Measurements from ENCODE around the gene RALGAPA2. TPM values are rescaled to one million over a fixed set of nuclear protein-coding genes. Genes with fewer than 3 reads are reported as not detected.

The RALGAPA2 gene
- total and polyA plus RNA-seq, 2 of the 13 experiments (the other 11 are each of a cell fraction or from before 2014, with no cell fraction given) = 13.8 to 17.7 TPM

DNA sequence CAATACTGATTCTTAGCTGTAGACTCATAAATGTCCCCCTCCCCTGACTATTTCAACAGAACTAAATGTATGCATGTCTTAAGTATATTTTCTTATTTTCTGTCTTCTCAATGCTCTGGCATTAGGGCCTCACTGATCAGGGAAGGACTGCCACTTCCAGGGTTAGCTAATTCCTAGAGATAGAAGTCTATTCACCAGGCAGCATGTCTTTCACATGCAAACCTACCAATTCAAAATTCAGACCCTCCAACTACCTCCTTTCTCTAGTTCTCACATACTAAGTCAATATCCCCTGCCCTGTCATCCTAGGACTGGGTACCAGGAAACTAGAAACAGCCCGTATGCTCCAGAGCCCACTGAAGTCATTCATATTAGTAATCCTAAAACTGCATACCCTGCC, 132.3 kb downstream of the RALGAPA2 start:
- Histone ChIP-seq H3K4me2 (ENCODE audit: low read depth, low read length) (no peak overlapping the region), H3K79me2 (ENCODE audit: insufficient read depth, low read length) (no peaks in the 10 kb centered on the region), H3K4me1 (ENCODE audit: insufficient read depth, low read length) (peaks cover 7% of the 10 kb centered on the region), H3K36me3 (replicated peaks in 1 of 2; ENCODE audit: control insufficient read depth in 1 of 2, insufficient read depth in 2 of 2, low read length in 2 of 2) (peaks cover 11 to 23% of the 10 kb centered on the region in 2 experiments), H3K9ac (ENCODE audit: insufficient read depth, low read depth, low read length) (no peak overlapping the region), H2AFZ (ENCODE audit: low read length) (no peak overlapping the region), H3K27ac (ENCODE audit: extremely low read length, insufficient read depth, low read length) (no peak overlapping the region), H3K9me3 (ENCODE audit: low read length) (no peaks in the 10 kb centered on the region), H4K20me1 (ENCODE audit: insufficient read depth, low read length) (no peaks in the 10 kb centered on the region), H3K4me3 (replicated peaks in 1 of 3; ENCODE audit: insufficient read depth in 1 of 3, low read depth in 2 of 3, low read length in 3 of 3) (no peak overlapping the region), H3K27me3 (ENCODE audit: control insufficient read depth in 1 of 2, insufficient read depth in 2 of 2, low read length in 2 of 2) (no peaks in the 10 kb centered on the region)
- ChIA-PET POLR2A (no interaction called here), CTCF (ENCODE audit: low intra/inter-chr PET ratio, low total read pairs) (no interaction called here)
- no peak for TF ChIP-seq ZNF318 (CRISPR knock-in tag; IDR thresholded peaks at IDR 0.05)
- in situ Hi-C loops (cut with HindIII; ENCODE audit: extremely low pct_ligation_motif_present, low pct_unique_long_range_greater_than_20kb) (no loop called here), intact Hi-C loops (cut with micrococcal nuclease; ENCODE audit: unreplicated experiment) (no loop called here)
- no TSS peak for BruUV-seq (replicated peaks)
- ATAC-seq = no peak
- no peak for FAIRE-seq
- DNase-seq (ENCODE audit: low spot score) = no peak
- 90% methylated on average over 1 of the region's 1 CpG for WGBS (ENCODE audit: low lambda C conversion rate)

Data from HepG2 (cell line).